Astrocyte (in vitro differentiated cells and primary cell): ENCODE data around the gene PPP2R3B. TPM values are rescaled to one million over a fixed set of nuclear protein-coding genes. Genes with fewer than 3 reads are reported as not detected.

Experiments
- DNase-seq: peaks from one replicate; pipeline ENCODE4 v3.0.0-alpha.2; 2010; ENCODE audit warnings: low read depth
- FAIRE-seq: peaks from 2 replicates; lab custom pipeline; 2011; peaks lifted over from hg19 to GRCh38; lab: Jason Lieb, UNC
- H2AFZ ChIP-seq: 2 replicates; pipeline ENCODE4 v1.6.0; 2012; ENCODE audit warnings: low read depth, low read length, inconsistent platforms
- H3K27ac ChIP-seq: 2 replicates; pipeline ENCODE4 v1.5.1; 2011; ENCODE audit warnings: low read depth, low read length, inconsistent platforms
- H3K27me3 ChIP-seq: 2 replicates; pipeline ENCODE4 v1.6.0; 2011; ENCODE audit warnings: low read length, inconsistent platforms; ENCODE audit not compliant: insufficient read depth
- H3K36me3 ChIP-seq: 2 replicates; pipeline ENCODE4 v1.5.1; 2011; ENCODE audit warnings: low read length, inconsistent platforms; ENCODE audit not compliant: insufficient read depth
- H3K4me1 ChIP-seq: 2 replicates; pipeline ENCODE4 v1.5.1; 2011; ENCODE audit warnings: low read length, inconsistent platforms; ENCODE audit not compliant: insufficient read depth
- H3K4me2 ChIP-seq: 2 replicates; pipeline ENCODE4 v1.6.0; 2012; ENCODE audit warnings: low read length, inconsistent platforms
- H3K4me3 ChIP-seq: 2 replicates; pipeline ENCODE4 v1.5.1; 2011; ENCODE audit warnings: low read depth, mild to moderate bottlenecking, low read length, inconsistent platforms; ENCODE audit not compliant: insufficient read depth
- H3K79me2 ChIP-seq: 2 replicates; pipeline ENCODE4 v1.6.0; 2012; ENCODE audit warnings: mild to moderate bottlenecking, low read length, inconsistent platforms; ENCODE audit not compliant: insufficient read depth
- H3K9ac ChIP-seq: 2 replicates; pipeline ENCODE4 v1.6.0; 2012; ENCODE audit warnings: mild to moderate bottlenecking, low read length, inconsistent platforms
- H3K9me3 ChIP-seq: 2 replicates; pipeline ENCODE4 v1.5.1; 2012; ENCODE audit warnings: low read depth, mild to moderate bottlenecking, low read length, inconsistent platforms; ENCODE audit not compliant: insufficient read depth
- H4K20me1 ChIP-seq: 2 replicates; pipeline ENCODE4 v1.6.0; 2012; ENCODE audit warnings: low read length, inconsistent platforms; ENCODE audit not compliant: insufficient read depth
- H3K27ac Mint-ChIP-seq: one replicate; pipeline ENCODE4 v1.8.0; 2021; ENCODE audit warnings: mild to moderate bottlenecking, mixed read lengths; ENCODE audit not compliant: unreplicated experiment
- H3K27me3 Mint-ChIP-seq: one replicate; pipeline ENCODE4 v1.8.0; 2021; ENCODE audit warnings: low read depth, mixed read lengths; ENCODE audit not compliant: unreplicated experiment
- H3K36me3 Mint-ChIP-seq: one replicate; pipeline ENCODE4 v1.8.0; 2021; ENCODE audit warnings: low read depth, mixed read lengths; ENCODE audit not compliant: unreplicated experiment
- H3K4me1 Mint-ChIP-seq: one replicate; pipeline ENCODE4 v1.8.0; 2021; ENCODE audit warnings: low read depth, mixed read lengths; ENCODE audit not compliant: unreplicated experiment
- H3K4me3 Mint-ChIP-seq: one replicate; pipeline ENCODE4 v1.8.0; 2021; ENCODE audit warnings: mild to moderate bottlenecking, moderate library complexity, mixed read lengths; ENCODE audit not compliant: unreplicated experiment
- H3K9me3 Mint-ChIP-seq: one replicate; pipeline ENCODE4 v1.8.0; 2021; ENCODE audit warnings: mild to moderate bottlenecking, mixed read lengths; ENCODE audit not compliant: unreplicated experiment
- CTCF ChIP-seq: IDR thresholded peaks from 2 replicates; pipeline ENCODE4 v1.5.1; 2011; ENCODE audit warnings: low read depth, mild to moderate bottlenecking, inconsistent platforms, low read length, moderate library complexity; ENCODE audit not compliant: insufficient read depth
- EZH2 ChIP-seq: IDR thresholded peaks from 2 replicates; pipeline ENCODE4 v1.6.1; 2012; ENCODE audit warnings: mild to moderate bottlenecking, low read length, inconsistent platforms; ENCODE audit not compliant: insufficient read depth
- total RNA-seq: library from RNA; stranded (reverse); gene quantifications from 2 replicates; pipeline ENCODE4 v1.2.1, GENCODE V29; 2021

PPP2R3B gene
- total RNA-seq, 1 donor from 2014 or later, result 44.7 TPM

GRCh38 chrX:390459-390858 is 3.8 kb upstream of the PPP2R3B start:
- FAIRE-seq, result no peak
- Histone ChIP-seq H3K9me3 (no peaks in the 10 kb centered on the region), H3K27me3 (no peaks in the 10 kb centered on the region), H3K9ac (no peak overlapping the region), H3K27ac (no peak overlapping the region), H3K4me1 (peaks cover 3% of the 10 kb centered on the region), H3K36me3 (no peaks in the 10 kb centered on the region), H3K79me2 (peaks cover 3% of the 10 kb centered on the region), H3K4me3 (no peak overlapping the region), H2AFZ (no peak overlapping the region), H3K4me2 (no peak overlapping the region), H4K20me1 (no peaks in the 10 kb centered on the region)
- H3K9me3 Mint-ChIP-seq, result no peaks in the 10 kb centered on the region
- no peak for TF ChIP-seq EZH2
- no peak for TF ChIP-seq CTCF
- no peak overlapping the region for H3K4me3 Mint-ChIP-seq
- H3K36me3 Mint-ChIP-seq, result no peaks in the 10 kb centered on the region
- DNase-seq, result no peak
- H3K27ac Mint-ChIP-seq, result no peak overlapping the region
- H3K4me1 Mint-ChIP-seq, result no peaks in the 10 kb centered on the region
- H3K27me3 Mint-ChIP-seq, result no peaks in the 10 kb centered on the region

- H3K36me3 ChIP-seq, result no peaks in the 10 kb centered on the region
Measured at GRCh38 chrX:389021-389441, 2.3 kb upstream of the PPP2R3B start.

More at GRCh38 chrX:389021-389441, 2.3 kb upstream of the PPP2R3B start:
- Histone ChIP-seq H2AFZ (peak overlapping the region; percentile 64), H3K4me2 (peak overlapping the region; percentile 12), H3K9ac (peak overlapping the region; percentile 2), H3K79me2 (peaks cover 3% of the 10 kb centered on the region), H3K4me1 (peaks cover 3% of the 10 kb centered on the region), H4K20me1 (no peaks in the 10 kb centered on the region), H3K9me3 (no peaks in the 10 kb centered on the region), H3K27ac (no peak overlapping the region), H3K4me3 (no peak overlapping the region), H3K27me3 (no peaks in the 10 kb centered on the region)
- no peaks in the 10 kb centered on the region for H3K4me1 Mint-ChIP-seq
- H3K36me3 Mint-ChIP-seq, result no peaks in the 10 kb centered on the region
- no peaks in the 10 kb centered on the region for H3K27me3 Mint-ChIP-seq
- no peaks in the 10 kb centered on the region for H3K9me3 Mint-ChIP-seq
- FAIRE-seq, result no peak
- TF ChIP-seq EZH2 (no peak), CTCF (no peak)
- no peak for DNase-seq
- peak overlapping the region; percentile 20 for H3K4me3 Mint-ChIP-seq
- no peak overlapping the region for H3K27ac Mint-ChIP-seq
